Cardiac fibroblast (primary cell): ENCODE measurements around the gene ABHD2.

Experiments
- DNase-seq, 2 donors: peaks; one replicate each; pipeline versions ENCODE4 v3.0.0 to v3.0.0-alpha.2; 2010; ENCODE audit warnings: low read depth in 2 of 2
- H3K4me3 ChIP-seq, 2 donors: replicated peaks in 1 of 2; 1 replicate in 1 of 2; 2 replicates in 1 of 2; pipeline ENCODE4 v1.5.1; 2011; ENCODE audit warnings: low read depth in 2 of 2, low read length in 2 of 2, mild to moderate bottlenecking in 2 of 2, moderate library complexity in 1 of 2
- CTCF ChIP-seq: IDR thresholded peaks from one replicate; pipeline ENCODE4 v1.5.1; 2011; ENCODE audit warnings: low read depth, mild to moderate bottlenecking, low read length, inconsistent platforms

ABHD2 gene

GRCh38 chr15:89126009-89126408, 37.8 kb downstream of the ABHD2 start:
- no peak for DNase-seq
- no peak for TF ChIP-seq CTCF
- H3K4me3 ChIP-seq: no peak overlapping the region

GRCh38 chr15:89127054-89127702, 38.9 kb downstream of the ABHD2 start:
- TF ChIP-seq CTCF: no peak
- no peak overlapping the region for H3K4me3 ChIP-seq
- no peak for DNase-seq

- H3K4me3 ChIP-seq: no peak overlapping the region
- no peak for TF ChIP-seq CTCF
- no peak for DNase-seq
Observed at GRCh38 chr15:89128320-89129122, 40.3 kb downstream of the ABHD2 start.

GRCh38 chr15:89129123-89129815, 41.0 kb downstream of the ABHD2 start:
- DNase-seq: peak; percentile 56 to 60

GRCh38 chr15:89129816-89130134, 41.5 kb downstream of the ABHD2 start:
- TF ChIP-seq CTCF: no peak
- DNase-seq: no peak
- H3K4me3 ChIP-seq: no peak overlapping the region

More at GRCh38 chr15:89129123-89129815, 41.0 kb downstream of the ABHD2 start:
- TF ChIP-seq CTCF: peak; percentile 82
- H3K4me3 ChIP-seq: no peak overlapping the region

- no peak overlapping the region for H3K4me3 ChIP-seq
- no peak for DNase-seq
- TF ChIP-seq CTCF: no peak
Observed at GRCh38 chr15:89130201-89130600, 41.9 kb downstream of the ABHD2 start.
